NB4 (cell line): Measurements from ENCODE around the gene NID2.

ENCODE experiments used
- CTCF ChIP-seq: IDR thresholded peaks from one replicate; pipeline ENCODE4 v1.5.1; 2012; ENCODE audit warnings: low read depth, low read length
- MAX ChIP-seq: IDR thresholded peaks from 2 replicates; pipeline ENCODE4 v1.6.1; 2011; ENCODE audit warnings: low read depth, low read length

- TF ChIP-seq CTCF (no peak), MAX (no peak)
These were observed 22.4 kb downstream of the NID2 start for GRCh38 chr14:52046376-52046917.
